HepG2 (cell line): ENCODE measurements around the gene SKI. TPM values are rescaled to one million over a fixed set of nuclear protein-coding genes. Genes with fewer than 3 reads are reported as not detected.

Source experiments
- ATAC-seq: fragments of 200-7000 bp; cut with Tn5 transposase; 3 replicates; pipeline ENCODE4 v1.9.1; 2020; ENCODE audit warnings: mild to moderate bottlenecking, moderate library complexity
- BruUV-seq: library from RNA; stranded (reverse); fragments of 400-500 nt; replicated peaks from 2 replicates; lab custom pipeline; 2021; lab: Mats Ljungman, UMichigan
- CTCF ChIA-PET: fragments of 300-600 bp; formaldehyde crosslinking; extraction: SDS; loops from one replicate; lab custom pipeline; 2021; ENCODE audit warnings: low total read pairs, inconsistent platforms, low intra/inter-chr PET ratio; lab: Yijun Ruan, JAX
- POLR2A ChIA-PET: fragments of 350-600 bp; sonication (Branson Sonifier 250); formaldehyde crosslinking; loops from one replicate; lab custom pipeline; 2020; ENCODE audit warnings: antibody characterized with exemption, inconsistent platforms; lab: Yijun Ruan, JAX
- DNase-seq: peaks from one replicate; pipeline ENCODE4 v3.0.0-alpha.2; 2015; ENCODE audit warnings: low spot score
- FAIRE-seq: peaks from 3 replicates; lab custom pipeline; 2011; peaks lifted over from hg19 to GRCh38; lab: Jason Lieb, UNC
- H2AFZ ChIP-seq: one replicate; pipeline ENCODE4 v1.6.1; 2011; ENCODE audit warnings: low read length, inconsistent platforms
- H3K27ac ChIP-seq: fragments of 300-600 bp; 3 replicates; pipeline ENCODE4 v1.8.0; 2011; ENCODE audit warnings: mixed run types, mild to moderate bottlenecking, mixed read lengths, low read length, inconsistent platforms; ENCODE audit not compliant: insufficient read depth; ENCODE audit errors: extremely low read length
- H3K27me3 ChIP-seq, 2 experiments: fragments of 200-600 bp in 1 of 2; 2 replicates in 1 of 2; 3 replicates in 1 of 2; pipeline versions ENCODE4 v1.6.0 to v1.8.0; 2011; ENCODE audit warnings: low read length in 2 of 2, mild to moderate bottlenecking in 2 of 2, moderate library complexity in 2 of 2, inconsistent platforms in 1 of 2; ENCODE audit not compliant: insufficient read depth in 2 of 2, control insufficient read depth in 1 of 2
- H3K36me3 ChIP-seq, 2 experiments: fragments of 200-600 bp in 1 of 2; replicated peaks in 1 of 2; 2 replicates in 1 of 2; 3 replicates in 1 of 2; pipeline versions ENCODE4 v1.5.1 to v1.8.0; 2011; ENCODE audit warnings: low read length in 2 of 2, inconsistent platforms in 1 of 2; ENCODE audit not compliant: insufficient read depth in 2 of 2, control insufficient read depth in 1 of 2
- H3K4me1 ChIP-seq: 2 replicates; pipeline ENCODE4 v1.5.1; 2012; ENCODE audit warnings: low read length, inconsistent platforms; ENCODE audit not compliant: insufficient read depth
- H3K4me2 ChIP-seq: 2 replicates; pipeline ENCODE4 v1.6.0; 2011; ENCODE audit warnings: low read depth, low read length, inconsistent platforms
- H3K4me3 ChIP-seq, 3 experiments: fragments of 200-600 bp in 1 of 3; sonication (generic), shearing (Covaris generic) in 1 of 3; replicated peaks in 1 of 3; 2 replicates each; pipeline ENCODE4 v1.5.1; 2011 to 2016; ENCODE audit warnings: low read length in 3 of 3, inconsistent platforms in 2 of 3, low read depth in 2 of 3, mild to moderate bottlenecking in 2 of 3, control low read depth in 1 of 3, mixed read lengths in 1 of 3; ENCODE audit not compliant: insufficient read depth in 1 of 3
- H3K79me2 ChIP-seq: one replicate; pipeline ENCODE4 v1.6.1; 2011; ENCODE audit warnings: low read length, inconsistent platforms; ENCODE audit not compliant: insufficient read depth
- H3K9ac ChIP-seq: 2 replicates; pipeline ENCODE4 v1.6.0; 2011; ENCODE audit warnings: mild to moderate bottlenecking, low read depth, low read length, inconsistent platforms; ENCODE audit not compliant: insufficient read depth
- H3K9me3 ChIP-seq: 2 replicates; pipeline ENCODE4 v1.5.1; 2012; ENCODE audit warnings: mild to moderate bottlenecking, low read length
- H4K20me1 ChIP-seq: 2 replicates; pipeline ENCODE4 v1.6.0; 2011; ENCODE audit warnings: inconsistent platforms, mild to moderate bottlenecking, low read length, moderate library complexity; ENCODE audit not compliant: insufficient read depth
- AGO2 ChIP-seq: fragments of 200-400 bp; formaldehyde crosslinking; optimal IDR thresholded peaks from 2 replicates; pipeline ENCODE3; 2017; ENCODE audit warnings: mild to moderate bottlenecking, low read depth, low read length, moderate library complexity
- ARNT2 ChIP-seq: sonication (generic); formaldehyde crosslinking; IDR thresholded peaks from 2 replicates; pipeline ENCODE4 v1.8.0; 2022; ENCODE audit warnings: mild to moderate bottlenecking, low read depth, missing genetic modification reagents, moderate library complexity
- HNRNPL ChIP-seq: fragments of 200-400 bp; formaldehyde crosslinking; IDR thresholded peaks from 2 replicates; pipeline ENCODE4 v1.6.1; 2017; ENCODE audit warnings: mild to moderate bottlenecking, low read depth, low read length
- RARG ChIP-seq: sonication (generic); formaldehyde crosslinking; IDR thresholded peaks from 2 replicates; pipeline ENCODE4 v1.4.0; 2020; ENCODE audit warnings: low read depth, mild to moderate bottlenecking, missing genetic modification reagents
- SRSF1 ChIP-seq: fragments of 200-400 bp; formaldehyde crosslinking; optimal IDR thresholded peaks from 2 replicates; pipeline ENCODE3; 2017; ENCODE audit warnings: mild to moderate bottlenecking, low read depth, low read length, moderate library complexity
- ZFX ChIP-seq: sonication (generic); formaldehyde crosslinking; IDR thresholded peaks from 2 replicates; pipeline ENCODE4 v1.4.0; 2020; ENCODE audit warnings: mild to moderate bottlenecking, low read depth, missing genetic modification reagents, moderate library complexity
- WGBS: methylation state at CpG from one replicate; pipeline ENCODE4 v1.1.6; 2017; ENCODE audit warnings: low lambda C conversion rate; 5-methylcytosine and 5-hydroxymethylcytosine counted together
- in situ Hi-C: cut with HindIII; loops from 2 replicates; pipeline ENCODE4 v1.10.0; 2017; ENCODE audit warnings: low pct_unique_long_range_greater_than_20kb; ENCODE audit not compliant: extremely low pct_ligation_motif_present
- intact Hi-C: fragments of 100-400 bp; cut with micrococcal nuclease; formaldehyde crosslinking; loops from one replicate; pipeline ENCODE4 v1.10.0; 2022; ENCODE audit not compliant: unreplicated experiment
- polyA plus RNA-seq, 8 experiments: library from polyadenylated mRNA; depleted of rRNA in 3 of 8; stranded (reverse) in 7 of 8; unstranded in 1 of 8; fragments of >200 nt; fragmentation: Illumina TruSeq in 4 of 8; extraction: Trizol in 4 of 8; gene quantifications; 2 replicates each; pipeline versions ENCODE4 v1.2.1 to v1.2.3, GENCODE V29; 2011 to 2016; ENCODE audit warnings: low read depth in 4 of 8, missing spikeins in 1 of 8, mixed read lengths in 1 of 8; ENCODE audit not compliant: insufficient read depth in 1 of 8
- total RNA-seq, 5 experiments: library from RNA; depleted of rRNA; stranded (reverse); fragments of >200 nt; fragmentation: Illumina TruSeq; extraction: Trizol; gene quantifications; 2 replicates each; pipeline ENCODE4 v1.2.3, GENCODE V29; 2016; ENCODE audit warnings: low read depth in 1 of 5
- TF ChIP-seq, protein P1 (sequence below): sonication (generic); formaldehyde crosslinking; IDR thresholded peaks from 2 replicates; pipeline ENCODE4 v1.4.0; 2020; ENCODE audit warnings: mild to moderate bottlenecking, missing genetic modification reagents

The SKI gene
- total and polyA plus RNA-seq, 2 of the 13 experiments (the other 11 are each of a cell fraction or from before 2014, with no cell fraction given): 4.7 to 6.9 TPM

DNA sequence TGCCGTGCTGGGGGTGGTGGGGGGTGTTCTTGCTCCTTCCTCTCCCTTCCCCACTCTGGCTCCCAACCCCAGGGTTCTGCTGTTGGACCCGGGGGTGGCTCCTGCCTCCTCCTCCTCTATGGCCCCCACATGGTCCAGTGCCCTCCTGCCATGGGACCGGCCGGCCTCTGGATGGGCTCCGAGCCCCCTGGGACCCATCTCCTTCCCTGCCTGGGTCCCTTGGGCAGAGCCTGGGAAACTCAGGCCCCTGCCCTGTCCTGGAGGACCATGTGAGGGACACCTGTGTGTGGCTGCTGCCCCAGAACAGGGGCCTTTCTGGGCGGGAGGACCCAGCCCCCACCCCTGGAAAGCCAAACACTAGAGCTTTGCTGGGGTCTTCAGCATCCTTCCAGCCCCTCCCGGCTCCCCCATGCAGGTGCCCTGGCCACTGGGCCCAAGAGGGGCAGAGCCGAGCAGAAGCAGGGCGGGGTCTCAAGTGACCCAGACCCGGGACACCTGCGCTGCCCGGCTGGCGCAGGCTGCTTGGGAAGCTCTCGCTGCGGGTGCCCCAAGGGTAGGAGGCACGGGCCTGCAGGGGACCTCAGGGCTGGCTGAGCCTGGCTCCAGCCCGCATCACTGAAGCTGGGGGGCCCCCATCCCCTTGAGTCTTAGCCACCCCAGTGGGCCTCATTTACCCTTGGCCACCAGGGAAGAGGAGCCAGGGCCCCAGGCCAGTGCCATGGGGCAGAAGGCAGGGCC, 31.0 kb upstream of the SKI start:
- intact Hi-C loops: loop anchor here (5.0 kb wide), 1 partner anchor 35 kb away; no protein-coding TSS in a partner anchor
- H3K27ac ChIP-seq: no peak overlapping the region
- POLR2A ChIA-PET: interaction anchor here (2.2 kb wide), 1 partner anchor 32 kb away, joined by 8 read pairs; no protein-coding TSS in a partner anchor
- TF ChIP-seq AGO2 (peak; percentile 20), SRSF1 (no peak), RARG (CRISPR knock-in tag) (no peak), ZFX (CRISPR knock-in tag) (0 out of 2 replicates have a peak, but pooled peaks have one; percentile 39), ARNT2 (CRISPR knock-in tag) (no peak), HNRNPL (0 out of 2 replicates have a peak, but pooled peaks have one; percentile 26)
- TF ChIP-seq, protein P1, sequence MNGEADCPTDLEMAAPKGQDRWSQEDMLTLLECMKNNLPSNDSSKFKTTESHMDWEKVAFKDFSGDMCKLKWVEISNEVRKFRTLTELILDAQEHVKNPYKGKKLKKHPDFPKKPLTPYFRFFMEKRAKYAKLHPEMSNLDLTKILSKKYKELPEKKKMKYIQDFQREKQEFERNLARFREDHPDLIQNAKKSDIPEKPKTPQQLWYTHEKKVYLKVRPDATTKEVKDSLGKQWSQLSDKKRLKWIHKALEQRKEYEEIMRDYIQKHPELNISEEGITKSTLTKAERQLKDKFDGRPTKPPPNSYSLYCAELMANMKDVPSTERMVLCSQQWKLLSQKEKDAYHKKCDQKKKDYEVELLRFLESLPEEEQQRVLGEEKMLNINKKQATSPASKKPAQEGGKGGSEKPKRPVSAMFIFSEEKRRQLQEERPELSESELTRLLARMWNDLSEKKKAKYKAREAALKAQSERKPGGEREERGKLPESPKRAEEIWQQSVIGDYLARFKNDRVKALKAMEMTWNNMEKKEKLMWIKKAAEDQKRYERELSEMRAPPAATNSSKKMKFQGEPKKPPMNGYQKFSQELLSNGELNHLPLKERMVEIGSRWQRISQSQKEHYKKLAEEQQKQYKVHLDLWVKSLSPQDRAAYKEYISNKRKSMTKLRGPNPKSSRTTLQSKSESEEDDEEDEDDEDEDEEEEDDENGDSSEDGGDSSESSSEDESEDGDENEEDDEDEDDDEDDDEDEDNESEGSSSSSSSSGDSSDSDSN (CRISPR knock-in tag): no peak
- TF ChIP-seq, all 625 proteins: peak for 3
- no peak for FAIRE-seq
- BruUV-seq: no TSS peak
- CTCF ChIA-PET: no interaction called here
- Histone ChIP-seq H2AFZ (no peak overlapping the region), H4K20me1 (no peaks in the 10 kb centered on the region), H3K36me3 (no peaks in the 10 kb centered on the region), H3K4me3 (no peak overlapping the region), H3K27me3 (peaks cover 0 to 4% of the 10 kb centered on the region in 2 experiments; a peak in 3 of 5 replicates), H3K9me3 (no peaks in the 10 kb centered on the region), H3K79me2 (peaks cover 19% of the 10 kb centered on the region), H3K9ac (no peak overlapping the region), H3K4me2 (peak overlapping the region; percentile 39; the same call in 1 of the 2 replicates), H3K4me1 (peaks cover 78% of the 10 kb centered on the region)
- ATAC-seq: no peak
- DNase-seq: no peak
- in situ Hi-C loops: loop anchor here (5.0 to 25.0 kb wide), 2 partner anchors 35 to 315 kb away; no protein-coding TSS in a partner anchor
- WGBS: 11% methylated on average over 2 of the region's 17 CpGs
